Lung (tissue), 12 donors: ENCODE measurements around the gene MAGI2. TPM values are rescaled to one million over a fixed set of nuclear protein-coding genes. Genes with fewer than 3 reads are reported as not detected.

ENCODE experiments used
- ATAC-seq: fragments of 200-7000 bp; cut with Tn5 transposase; one replicate; pipeline ENCODE4 v1.9.1; 2020; ENCODE audit warnings: moderate number of reproducible peaks; ENCODE audit not compliant: insufficient read depth, low FRiP score
- DNase-seq, 3 donors: peaks; one replicate each; pipeline ENCODE4 v3.0.0-alpha.2; 2013 to 2017
- H3K27ac ChIP-seq, 2 donors: one replicate each; pipeline ENCODE4 v1.5.1; 2013; ENCODE audit warnings: mild to moderate bottlenecking in 2 of 2, moderate library complexity in 2 of 2, control low read depth in 1 of 2, inconsistent platforms in 1 of 2, low read depth in 1 of 2, low read length in 1 of 2
- H3K27me3 ChIP-seq, 3 donors: one replicate each; pipeline ENCODE4 v1.5.1; 2013; ENCODE audit warnings: low read length in 2 of 3; ENCODE audit not compliant: control insufficient read depth in 3 of 3, insufficient read depth in 3 of 3
- H3K36me3 ChIP-seq, 4 donors: one replicate each; pipeline ENCODE4 v1.5.1; 2013; ENCODE audit warnings: low read length in 4 of 4, mild to moderate bottlenecking in 1 of 4, moderate library complexity in 1 of 4; ENCODE audit not compliant: control insufficient read depth in 4 of 4, insufficient read depth in 4 of 4
- H3K4me1 ChIP-seq, 5 donors: one replicate each; pipeline ENCODE4 v1.5.1; 2013; ENCODE audit warnings: low read length in 5 of 5, mild to moderate bottlenecking in 2 of 5, moderate library complexity in 1 of 5; ENCODE audit not compliant: control insufficient read depth in 5 of 5, insufficient read depth in 5 of 5
- H3K4me3 ChIP-seq: one replicate; pipeline ENCODE4 v1.5.1; 2013; ENCODE audit warnings: mild to moderate bottlenecking, control low read depth, moderate library complexity
- H3K9ac ChIP-seq, 2 donors: one replicate each; pipeline ENCODE4 v1.5.1; 2013; ENCODE audit warnings: low read length in 2 of 2, control low read depth in 1 of 2; ENCODE audit not compliant: insufficient read depth in 1 of 2
- H3K9me3 ChIP-seq, 4 donors: one replicate each; pipeline ENCODE4 v1.5.1; 2013; ENCODE audit warnings: low read length in 3 of 4, mild to moderate bottlenecking in 1 of 4, moderate library complexity in 1 of 4; ENCODE audit not compliant: control insufficient read depth in 4 of 4, insufficient read depth in 3 of 4
- CTCF ChIP-seq: IDR thresholded peaks from 2 replicates; pipeline ENCODE4 v1.5.1; 2012; ENCODE audit warnings: mild to moderate bottlenecking; ENCODE audit errors: control extremely low read depth, extremely low read depth
- WGBS, 2 donors: extraction: QIAGEN DNeasy Blood & Tissue Kit; methylation state at CpG; one replicate each; pipeline ENCODE4 v1.1.7; 2013; 5-methylcytosine and 5-hydroxymethylcytosine counted together
- polyA plus RNA-seq, 2 donors: library from polyadenylated mRNA; stranded (reverse); fragments of 200-250 nt; gene quantifications; one replicate each; pipeline ENCODE4 v1.2.1, GENCODE V29; 2013
- total RNA-seq, 2 donors: library from RNA; depleted of rRNA in 1 of 2; stranded (reverse); fragments of >200 nt in 1 of 2; gene quantifications; one replicate each; pipeline ENCODE4 v1.2.1, GENCODE V29; 2014 to 2021
- donor health status: control.
- donor health status: control.
- donor health status: Bipolar disorder and iron deficiency.
- donor health status: healthy.
- donor health status: DM: yes; HTN: yes; CAD: no.

MAGI2 gene
- total and polyA plus RNA-seq, 4 donors, result 0.94 to 18.0 (median 5.3) TPM

GRCh38 chr7:78179211-78179610, 1274.3 kb downstream of the MAGI2 start:
- ATAC-seq (no peak), DNase-seq (no peak)
- H3K27me3 ChIP-seq, result no peaks in the 10 kb centered on the region
- H3K36me3 ChIP-seq, result no peaks in the 10 kb centered on the region
- H3K4me1 ChIP-seq, result peaks cover 0 to 15% (median 2%) of the 10 kb centered on the region in 5 donors
- no peak overlapping the region for H3K4me3 ChIP-seq
- H3K9ac ChIP-seq, result no peak overlapping the region
- no peak overlapping the region for H3K27ac ChIP-seq
- 72 to 83% methylated on average over 5 of the region's 5 CpGs for WGBS, 2 donors
- TF ChIP-seq CTCF, result no peak
- H3K9me3 ChIP-seq, result peaks cover 0 to 2% (median 0%) of the 10 kb centered on the region in 4 donors

GRCh38 chr7:78178319-78178718, 1275.1 kb downstream of the MAGI2 start:
- no peak overlapping the region for H3K9ac ChIP-seq
- peaks cover 0 to 15% (median 2%) of the 10 kb centered on the region in 5 donors for H3K4me1 ChIP-seq
- ATAC-seq, result no peak
- H3K36me3 ChIP-seq, result no peaks in the 10 kb centered on the region
- H3K27ac ChIP-seq, result no peak overlapping the region
- H3K27me3 ChIP-seq, result no peaks in the 10 kb centered on the region
- H3K4me3 ChIP-seq, result no peak overlapping the region
- DNase-seq, result peak in 2 of 3 donors; percentile 61 to 80
- 82 to 92% methylated on average over 2 of the region's 2 CpGs for WGBS, 2 donors
- TF ChIP-seq CTCF, result no peak
- peaks cover 0 to 2% (median 0%) of the 10 kb centered on the region in 4 donors for H3K9me3 ChIP-seq

GRCh38 chr7:78176171-78176570, 1277.3 kb downstream of the MAGI2 start:
- no peaks in the 10 kb centered on the region for H3K27me3 ChIP-seq
- no peak for TF ChIP-seq CTCF
- H3K4me3 ChIP-seq, result no peak overlapping the region
- H3K4me1 ChIP-seq, result peaks cover 0 to 24% (median 4%) of the 10 kb centered on the region in 5 donors
- DNase-seq, result peak; percentile 20 to 55 (median 54)
- no peak overlapping the region for H3K9ac ChIP-seq
- no peak for ATAC-seq
- peaks cover 0 to 5% (median 0%) of the 10 kb centered on the region in 4 donors for H3K9me3 ChIP-seq
- 32 to 51% methylated on average over 5 of the region's 5 CpGs for WGBS, 2 donors
- H3K36me3 ChIP-seq, result no peaks in the 10 kb centered on the region
- no peak overlapping the region for H3K27ac ChIP-seq
